GM12891 (cell line): ENCODE data around the gene KPTN.
A peak's percentile ranks its signal among the peaks of the same experiment; 100 is the strongest.
"Not testable (repeated sequence)": the region's sequence is repeated elsewhere in the genome, so short reads cannot be mapped to it uniquely, and the experiment has no call there.

Source experiments
- DNase-seq: peaks from one replicate; pipeline ENCODE4 v3.0.0; 2011; ENCODE audit warnings: low spot score; ENCODE audit not compliant: insufficient read length
- FAIRE-seq: peaks from 2 replicates; lab custom pipeline; 2011; peaks lifted over from hg19 to GRCh38; lab: Jason Lieb, UNC
- PAX5 ChIP-seq: IDR thresholded peaks from 2 replicates; pipeline ENCODE4 v1.6.1; 2011; ENCODE audit warnings: low read length, moderate library complexity, mild to moderate bottlenecking; ENCODE audit not compliant: insufficient read depth, severe bottlenecking
- POLR2A ChIP-seq: IDR thresholded peaks from 2 replicates; pipeline ENCODE4 v1.6.1; 2011; ENCODE audit warnings: low read depth, low read length, control low read depth
- POLR2AphosphoS5 ChIP-seq: IDR thresholded peaks from 2 replicates; pipeline ENCODE4 v1.6.1; 2011; ENCODE audit warnings: low read depth, low read length, control low read depth
- POU2F2 ChIP-seq: IDR thresholded peaks from 2 replicates; pipeline ENCODE4 v1.6.1; 2011; ENCODE audit warnings: low read depth, mild to moderate bottlenecking, control low read depth, low read length, moderate library complexity
- SPI1 ChIP-seq: IDR thresholded peaks from 2 replicates; pipeline ENCODE4 v1.6.1; 2011; ENCODE audit warnings: low read depth, low read length, control low read depth
- TAF1 ChIP-seq: IDR thresholded peaks from 2 replicates; pipeline ENCODE4 v1.6.1; 2011; ENCODE audit warnings: low read depth, low read length, control low read depth

Gene KPTN

DNA sequence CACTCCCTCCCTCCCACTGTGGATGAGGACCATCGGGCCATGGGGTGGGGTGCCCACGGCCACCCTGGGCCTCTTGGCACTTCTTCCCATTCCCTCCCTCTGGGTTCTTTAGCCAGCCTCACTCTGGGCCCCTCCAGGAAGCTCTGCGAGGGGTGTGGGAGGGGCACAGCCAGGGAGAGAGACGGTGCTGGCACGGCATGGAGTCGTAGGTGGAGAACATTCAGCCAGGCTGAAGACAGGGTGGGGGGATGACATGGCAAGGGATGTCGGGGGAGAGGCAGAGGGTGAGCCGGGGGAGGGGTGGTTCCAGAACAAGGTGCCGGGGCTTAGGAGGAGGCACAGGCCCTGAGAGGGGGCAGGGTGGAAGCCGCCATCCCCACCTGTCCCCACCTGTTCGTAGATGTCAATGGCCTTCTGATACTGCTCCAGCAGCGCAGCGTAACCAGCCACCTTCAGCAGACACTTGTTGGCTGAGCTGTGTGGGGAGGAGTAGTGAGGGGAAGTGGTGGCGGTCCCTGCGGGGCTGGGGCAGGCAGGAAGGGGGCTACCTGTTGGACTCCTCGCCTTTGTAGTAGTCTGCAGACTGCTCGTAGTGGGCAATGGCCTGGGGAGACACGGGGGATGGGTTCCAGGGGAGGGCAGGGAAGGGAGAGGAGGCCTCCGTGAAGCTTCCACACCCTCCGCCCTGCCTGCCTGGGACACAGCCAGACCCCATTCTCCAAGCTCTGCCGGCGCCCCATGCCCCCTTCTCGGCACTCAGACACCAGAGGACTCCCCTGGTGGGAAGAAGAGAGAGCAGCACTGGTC lies 8.8 kb upstream of the KPTN start:
- DNase-seq (no peak), FAIRE-seq (no peak)
- TF ChIP-seq TAF1 (no peak), SPI1 (no peak), PAX5 (no peak), POLR2A (no peak), POLR2AphosphoS5 (no peak), POU2F2 (no peak)

DNA sequence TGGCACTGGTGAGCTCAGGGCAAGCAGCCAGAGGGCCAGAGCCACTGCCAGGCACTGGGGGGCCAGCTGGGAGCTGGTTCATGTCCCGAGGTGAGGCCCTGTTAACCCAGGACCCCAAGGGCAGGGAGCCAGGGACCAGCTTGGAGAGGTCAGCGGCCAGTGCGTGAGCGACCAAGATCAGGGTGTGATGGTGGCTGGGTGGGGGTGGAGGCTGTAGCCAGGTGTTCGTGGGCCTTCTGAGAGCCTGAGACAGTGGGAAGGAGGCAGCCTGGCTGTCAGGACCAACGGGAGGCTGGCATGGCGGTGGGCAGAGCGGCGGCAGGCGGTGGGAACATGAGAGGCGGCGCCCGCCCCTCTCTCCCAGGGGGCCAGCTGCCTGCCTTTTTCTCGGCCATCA lies 8.1 kb upstream of the KPTN start:
- DNase-seq (no peak), FAIRE-seq (no peak)
- TF ChIP-seq PAX5 (no peak), TAF1 (no peak), POLR2A (no peak), POLR2AphosphoS5 (0 out of 2 replicates have a peak, but pooled peaks have one; percentile 36), POU2F2 (no peak), SPI1 (no peak)

DNA sequence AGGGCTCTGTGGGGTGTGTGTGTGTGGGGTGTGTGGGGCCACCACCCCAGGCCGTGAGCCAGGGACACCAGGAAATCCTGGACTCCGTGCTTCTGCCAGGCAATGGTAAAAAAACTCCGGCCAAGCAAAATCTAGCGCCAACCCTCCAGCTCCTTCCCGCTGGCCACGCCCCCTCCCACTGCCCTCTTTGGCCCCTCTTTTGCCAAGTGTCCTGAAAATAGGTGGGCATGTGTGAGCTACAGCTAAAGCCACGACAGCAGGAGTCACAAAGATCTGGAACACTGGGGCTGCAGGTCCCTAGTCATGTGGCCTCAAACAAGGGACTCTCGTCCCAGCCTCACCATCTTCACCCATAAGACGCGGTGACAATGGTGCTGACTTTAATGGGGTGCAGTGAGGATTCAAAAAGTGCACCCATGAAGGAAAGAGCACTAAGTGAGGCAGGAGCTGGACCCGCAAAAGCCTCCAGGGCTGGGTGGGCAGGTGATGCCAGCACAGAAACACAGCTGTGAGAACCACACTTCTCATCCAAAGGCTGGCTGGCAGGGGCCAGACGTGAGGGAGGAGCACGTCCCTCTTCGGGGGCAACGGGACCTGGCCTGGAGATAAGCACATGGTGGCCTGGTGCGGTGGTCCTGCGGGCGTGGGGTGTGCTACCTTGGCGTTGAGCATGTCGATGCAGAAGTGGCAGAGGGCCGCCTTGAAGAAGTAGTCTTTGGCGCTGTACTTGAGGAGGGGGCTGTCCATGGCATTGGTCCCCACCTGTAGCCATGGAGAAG lies 7.5 kb upstream of the KPTN start:
- no peak for FAIRE-seq
- no peak for DNase-seq
- no peak for TF ChIP-seq POLR2AphosphoS5
- no peak for TF ChIP-seq POU2F2
- no peak for TF ChIP-seq POLR2A
- TF ChIP-seq TAF1, result no peak
- TF ChIP-seq SPI1, result no peak
- TF ChIP-seq PAX5, result no peak

DNA sequence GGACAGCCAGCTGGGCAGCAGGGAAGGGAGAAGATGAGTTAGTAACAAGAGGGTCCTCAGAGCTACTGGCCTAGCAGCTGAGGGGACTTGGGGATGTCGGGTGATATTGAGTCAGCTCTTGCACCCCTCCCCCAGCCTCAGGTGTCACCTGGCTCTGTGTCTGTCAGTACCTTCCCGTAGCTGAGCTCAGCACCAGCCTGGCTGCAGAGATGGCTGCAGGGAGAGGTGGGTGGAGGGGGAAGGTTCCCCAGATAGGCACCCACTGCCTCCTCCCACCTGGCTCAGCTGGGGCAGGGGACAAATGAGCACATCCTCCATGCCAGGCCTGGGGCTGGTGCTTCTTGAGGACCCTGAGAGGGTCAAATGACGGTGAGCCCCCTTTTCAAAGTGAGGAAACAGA lies 6.8 kb upstream of the KPTN start:
- DNase-seq, result no peak
- TF ChIP-seq POLR2AphosphoS5, result no peak
- 0 out of 2 replicates have a peak, but pooled peaks have one; percentile 31 for TF ChIP-seq POLR2A
- no peak for FAIRE-seq

DNA sequence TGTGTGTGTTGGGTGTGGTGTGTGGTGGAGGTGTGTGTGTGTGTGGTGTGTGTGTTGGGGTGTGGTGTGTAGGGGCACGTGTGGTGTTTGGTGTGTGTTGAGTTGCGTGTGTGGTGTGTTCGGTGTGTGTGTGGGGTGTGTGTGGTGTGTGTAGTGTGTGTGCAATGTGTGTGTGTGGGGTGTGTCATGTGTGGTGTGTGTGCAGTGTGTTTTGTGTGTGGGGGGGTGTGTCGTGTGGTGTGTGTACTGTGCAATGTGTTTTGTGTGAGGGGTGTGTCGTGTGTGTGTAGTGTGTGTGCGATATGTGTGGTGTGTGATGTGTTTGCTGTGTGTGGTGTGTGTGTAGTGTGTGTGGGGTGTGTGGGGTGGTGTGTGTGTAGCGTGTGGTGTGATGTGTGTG lies 6.0 kb upstream of the KPTN start:
- DNase-seq, result no peak
- no peak for TF ChIP-seq PAX5
- TF ChIP-seq POLR2AphosphoS5, result peak; percentile 55; the same call in 1 of the 2 replicates
- peak; percentile 94 for FAIRE-seq

DNA sequence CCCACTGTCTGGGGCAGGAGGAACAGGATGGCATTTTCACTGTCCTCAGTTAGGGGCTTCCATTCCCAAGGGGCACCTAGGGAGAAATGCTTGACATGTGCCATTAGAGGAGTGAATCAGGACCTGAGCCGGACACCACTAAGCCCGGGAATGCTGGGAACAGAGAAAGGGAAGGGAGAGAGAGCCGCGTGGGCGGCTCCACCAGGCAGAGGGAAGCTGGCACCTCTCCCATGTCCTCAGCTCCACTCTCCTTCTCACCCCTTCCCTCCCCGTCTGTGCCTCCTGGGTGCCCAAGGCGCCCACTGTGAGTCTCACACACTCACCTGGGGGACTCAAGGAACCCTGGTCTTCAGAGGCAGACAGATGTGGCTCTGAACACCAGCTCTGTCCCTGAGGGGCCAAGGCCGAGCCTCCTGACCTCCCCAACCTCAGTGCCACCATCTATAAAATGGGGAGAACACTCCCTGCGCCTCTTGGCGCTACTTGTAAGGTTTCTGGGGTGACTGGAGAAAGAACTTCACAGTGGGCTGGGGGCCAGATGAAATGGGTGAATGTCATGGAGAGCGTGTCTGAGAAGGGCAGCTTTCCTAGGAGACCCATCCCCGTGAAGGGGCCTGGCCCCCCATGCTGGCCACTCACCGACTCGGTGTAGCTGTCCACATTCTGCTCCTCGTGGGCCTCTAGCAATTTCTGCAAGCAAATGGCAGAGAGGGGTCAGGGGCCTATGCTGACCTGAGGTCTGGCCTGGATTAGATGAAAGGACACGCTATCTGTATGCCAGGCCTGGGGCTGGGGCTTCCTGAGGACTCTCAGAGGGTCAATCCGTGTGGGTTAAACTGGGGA lies 5.3 kb upstream of the KPTN start:
- no peak for DNase-seq
- TF ChIP-seq POLR2AphosphoS5 (no peak), PAX5 (no peak), SPI1 (no peak), POLR2A (no peak), TAF1 (no peak), POU2F2 (no peak)
- FAIRE-seq, result no peak

DNA sequence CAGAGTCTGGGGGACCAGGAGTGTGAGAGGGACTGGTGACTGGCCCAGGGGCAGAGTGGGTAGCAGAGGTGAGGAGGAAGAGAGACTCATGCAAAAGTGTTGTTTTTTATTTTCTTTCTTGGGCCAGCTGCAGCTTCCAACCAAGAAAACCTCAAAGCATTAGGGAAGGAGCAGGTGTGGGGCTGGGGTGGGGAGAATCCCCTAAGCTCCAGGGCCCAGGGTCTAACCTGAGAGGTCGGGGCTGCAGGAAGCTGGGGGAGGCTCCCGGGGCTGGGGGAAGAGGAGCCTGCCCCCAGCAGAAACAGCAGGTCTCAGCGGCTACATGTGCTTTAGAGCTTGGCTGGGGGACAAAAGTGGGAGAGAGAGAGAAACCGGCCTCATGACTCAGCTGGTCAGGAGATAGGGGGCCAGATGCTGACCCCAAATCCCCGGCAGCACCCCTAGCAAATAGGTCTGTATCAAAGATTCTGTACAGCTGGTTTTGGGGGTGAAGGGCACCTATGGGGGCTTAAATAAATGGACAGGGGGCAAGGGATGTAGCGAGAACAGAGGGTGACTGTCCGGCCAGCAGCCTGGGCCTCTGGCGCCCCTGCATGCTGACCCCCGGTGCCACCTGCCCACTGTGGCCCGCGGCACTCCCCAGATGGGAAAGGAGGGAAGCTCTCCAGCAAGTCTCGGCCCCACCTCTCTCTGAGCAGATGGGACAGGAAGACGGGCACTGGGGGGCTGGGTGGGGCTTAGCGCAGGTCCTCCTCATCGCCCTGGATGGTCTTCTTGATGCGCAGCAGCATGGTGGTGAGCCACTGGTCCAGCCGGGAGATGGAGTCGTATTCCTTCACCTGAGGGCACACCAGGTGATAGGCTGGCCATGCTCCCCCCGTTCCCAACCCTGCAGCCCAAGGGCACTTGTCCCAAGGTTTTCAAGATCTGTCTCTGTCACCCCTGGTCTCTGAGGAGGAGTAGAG lies 3.8 kb upstream of the KPTN start:
- TF ChIP-seq PAX5 (no peak), SPI1 (no peak), POLR2A (no peak), TAF1 (no peak), POLR2AphosphoS5 (0 out of 2 replicates have a peak, but pooled peaks have one; percentile 27), POU2F2 (peak; percentile 4; the same call in 1 of the 2 replicates)
- no peak for DNase-seq
- no peak for FAIRE-seq

DNA sequence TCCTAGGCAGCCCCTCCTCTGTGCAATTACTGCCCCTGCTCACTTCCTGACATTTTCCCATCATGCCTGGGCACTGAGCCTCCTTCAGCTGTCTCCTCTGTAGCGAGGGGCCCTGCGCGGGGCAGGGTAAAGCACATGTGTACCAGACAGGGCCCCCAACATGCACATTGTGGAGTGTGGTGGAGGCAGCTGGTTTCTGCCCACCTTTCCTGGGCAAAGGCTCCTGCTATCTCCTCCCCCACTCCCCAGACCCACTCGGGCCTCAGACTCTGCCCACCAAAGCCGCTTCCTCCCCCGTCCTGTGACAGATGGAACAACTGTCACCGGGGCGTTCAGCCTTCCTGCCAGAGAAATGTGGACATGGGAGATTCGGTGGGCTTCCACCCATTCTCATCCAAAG lies 2.9 kb upstream of the KPTN start:
- FAIRE-seq, result no peak
- TF ChIP-seq PAX5 (no peak), TAF1 (no peak), POU2F2 (no peak), POLR2AphosphoS5 (no peak), POLR2A (no peak), SPI1 (no peak)
- DNase-seq, result no peak

DNA sequence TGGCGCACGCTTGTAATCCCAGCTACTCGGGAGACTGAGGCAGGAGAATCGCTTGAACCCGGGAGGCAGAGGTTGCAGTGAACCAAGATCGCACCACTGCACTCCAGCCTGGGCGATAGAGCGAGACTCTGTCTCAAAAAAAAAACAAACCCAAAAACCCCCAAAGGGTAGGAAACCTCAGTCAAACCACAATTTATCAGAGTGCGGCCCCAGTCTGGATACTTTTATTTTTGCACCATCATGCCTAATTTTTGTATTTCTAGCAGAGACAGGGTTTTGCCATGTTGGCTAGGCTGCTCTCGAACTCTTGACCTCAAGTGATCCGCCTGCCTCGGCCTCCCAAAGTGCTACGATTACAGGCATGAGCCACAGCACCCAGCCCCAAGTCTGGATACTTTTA lies 2.2 kb upstream of the KPTN start:
- not testable (repeated sequence) for FAIRE-seq, DNase-seq

DNA sequence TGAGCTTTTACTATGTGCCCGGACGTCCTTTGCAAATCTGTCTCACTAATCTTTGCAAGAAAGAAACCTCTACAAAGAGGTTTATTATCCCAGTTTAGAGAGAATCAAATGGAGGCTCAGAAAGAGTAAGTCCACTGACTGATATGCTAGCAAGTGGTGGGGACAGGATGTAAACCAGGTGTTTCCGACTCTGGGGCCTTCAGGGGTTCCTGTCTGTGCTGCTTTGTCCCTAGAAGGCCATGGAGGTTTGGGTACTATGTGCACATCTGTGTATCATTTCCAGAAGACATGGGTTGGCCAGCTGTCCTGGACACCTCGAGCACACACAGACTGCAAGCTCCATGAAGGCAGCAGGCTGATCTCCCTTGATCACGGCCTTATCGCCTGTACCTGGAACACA lies 1.2 kb upstream of the KPTN start:
- DNase-seq, result no peak
- TF ChIP-seq POLR2A, result no peak
- no peak for TF ChIP-seq POU2F2
- no peak for TF ChIP-seq TAF1
- TF ChIP-seq POLR2AphosphoS5, result no peak
- no peak for TF ChIP-seq SPI1
- no peak for FAIRE-seq
